Chondrocyte (in vitro differentiated cells): ENCODE results near the gene ACTR1B. TPM values are rescaled to one million over a fixed set of nuclear protein-coding genes. Genes with fewer than 3 reads are reported as not detected.

ENCODE experiments used
- DNase-seq: peaks from one replicate; pipeline ENCODE4 v3.0.0; 2021; ENCODE audit warnings: mixed read lengths, low spot score
- H3K27ac Mint-ChIP-seq: one replicate; pipeline ENCODE4 v1.8.0; 2021; ENCODE audit warnings: mild to moderate bottlenecking, moderate library complexity, mixed read lengths; ENCODE audit not compliant: unreplicated experiment
- H3K27me3 Mint-ChIP-seq: 2 replicates; pipeline ENCODE4 v1.8.0; 2021; ENCODE audit warnings: low read depth, mixed read lengths
- H3K36me3 Mint-ChIP-seq: 2 replicates; pipeline ENCODE4 v1.8.0; 2021; ENCODE audit warnings: low read depth, mixed read lengths
- H3K4me1 Mint-ChIP-seq: 2 replicates; pipeline ENCODE4 v1.8.0; 2021; ENCODE audit warnings: low read depth, mild to moderate bottlenecking, mixed read lengths
- H3K4me3 Mint-ChIP-seq: one replicate; pipeline ENCODE4 v1.8.0; 2021; ENCODE audit warnings: mild to moderate bottlenecking, moderate library complexity, mixed read lengths; ENCODE audit not compliant: unreplicated experiment
- H3K9me3 Mint-ChIP-seq: 2 replicates; pipeline ENCODE4 v1.8.0; 2021; ENCODE audit warnings: low read depth, mixed read lengths
- CTCF ChIP-seq: fragments of 200-600 bp; sonication (generic); IDR thresholded peaks from 2 replicates; pipeline ENCODE4 v1.5.0; 2021; ENCODE audit warnings: antibody characterized with exemption, mild to moderate bottlenecking, moderate library complexity
- total RNA-seq: library from RNA; stranded (reverse); gene quantifications from 3 replicates; pipeline ENCODE4 v1.2.1, GENCODE V29; 2021

Gene ACTR1B
- total RNA-seq, 1 donor from 2014 or later, result 51.0 TPM

GRCh38 chr2:97654309-97654708 lies 9.5 kb downstream of the ACTR1B start:
- Mint-ChIP-seq H3K4me3 (no peak overlapping the region), H3K27me3 (no peaks in the 10 kb centered on the region), H3K9me3 (peaks cover 19% of the 10 kb centered on the region), H3K27ac (no peak overlapping the region), H3K4me1 (no peaks in the 10 kb centered on the region), H3K36me3 (peaks cover 26% of the 10 kb centered on the region)
- DNase-seq, result no peak
- no peak for TF ChIP-seq CTCF

- no peaks in the 10 kb centered on the region for H3K4me1 Mint-ChIP-seq
- H3K36me3 Mint-ChIP-seq, result peaks cover 29% of the 10 kb centered on the region
- H3K27ac Mint-ChIP-seq, result no peak overlapping the region
- H3K27me3 Mint-ChIP-seq, result no peaks in the 10 kb centered on the region
- H3K9me3 Mint-ChIP-seq, result peaks cover 19% of the 10 kb centered on the region
- H3K4me3 Mint-ChIP-seq, result no peak overlapping the region
- DNase-seq, result no peak
- no peak for TF ChIP-seq CTCF
Observed at GRCh38 chr2:97653874-97654273, 10.0 kb downstream of the ACTR1B start.

- peaks cover 30% of the 10 kb centered on the region for H3K36me3 Mint-ChIP-seq
- no peak for TF ChIP-seq CTCF
- H3K27ac Mint-ChIP-seq, result no peak overlapping the region
Observed at GRCh38 chr2:97653473-97653872, 10.4 kb downstream of the ACTR1B start.

GRCh38 chr2:97651114-97651513 lies 12.7 kb downstream of the ACTR1B start:
- peaks cover 9% of the 10 kb centered on the region for H3K4me1 Mint-ChIP-seq
- H3K27me3 Mint-ChIP-seq, result no peaks in the 10 kb centered on the region
- H3K36me3 Mint-ChIP-seq, result peaks cover 32% of the 10 kb centered on the region
- no peak overlapping the region for H3K27ac Mint-ChIP-seq
- peaks cover 19% of the 10 kb centered on the region for H3K9me3 Mint-ChIP-seq
- no peak for TF ChIP-seq CTCF
- no peak for DNase-seq
- no peak overlapping the region for H3K4me3 Mint-ChIP-seq

More at GRCh38 chr2:97653473-97653872, 10.4 kb downstream of the ACTR1B start:
- no peaks in the 10 kb centered on the region for H3K4me1 Mint-ChIP-seq
- H3K9me3 Mint-ChIP-seq, result peaks cover 19% of the 10 kb centered on the region
- H3K4me3 Mint-ChIP-seq, result no peak overlapping the region
- no peak for DNase-seq
- H3K27me3 Mint-ChIP-seq, result no peaks in the 10 kb centered on the region

- peaks cover 17% of the 10 kb centered on the region for H3K4me1 Mint-ChIP-seq
- peaks cover 18% of the 10 kb centered on the region for H3K36me3 Mint-ChIP-seq
- peak overlapping the region; percentile 89 for H3K4me3 Mint-ChIP-seq
- no peaks in the 10 kb centered on the region for H3K9me3 Mint-ChIP-seq
- DNase-seq, result no peak
- no peaks in the 10 kb centered on the region for H3K27me3 Mint-ChIP-seq
- TF ChIP-seq CTCF, result no peak
- no peak overlapping the region for H3K27ac Mint-ChIP-seq
Observed at GRCh38 chr2:97646977-97647376, 16.9 kb downstream of the ACTR1B start.
